Stimulated activated CD8-positive, alpha-beta memory T cell treated with anti-CD3 and anti-CD28 coated beads, Interleukin-15, amount 100 ng/mL, for 4 hours (primary cell): Measurements from ENCODE around the gene ACAA1.
A peak's percentile ranks its signal among the peaks of the same experiment; 100 is the strongest.

ENCODE experiments used
- DNase-seq, 2 donors: peaks; one replicate each; pipeline ENCODE4 v3.0.0-alpha.2; 2020; ENCODE audit warnings: low read depth in 2 of 2

ACAA1 gene

GRCh38 chr3:38118421-38119247 lies 18.3 kb downstream of the ACAA1 start:
- DNase-seq, result no peak

GRCh38 chr3:38117748-38118420 lies 19.0 kb downstream of the ACAA1 start:
- peak; percentile 28 to 61 for DNase-seq

GRCh38 chr3:38117163-38117716 lies 19.7 kb downstream of the ACAA1 start:
- no peak for DNase-seq

GRCh38 chr3:38116471-38117162 lies 20.3 kb downstream of the ACAA1 start:
- no peak for DNase-seq

- DNase-seq, result no peak
These were observed 21.1 kb downstream of the ACAA1 start for GRCh38 chr3:38115645-38116427.

- DNase-seq, result no peak
These were observed 21.9 kb downstream of the ACAA1 start for GRCh38 chr3:38114875-38115644.

- no peak for DNase-seq
These were observed 22.7 kb downstream of the ACAA1 start for GRCh38 chr3:38114052-38114874.

- DNase-seq, result no peak
These were observed 24.6 kb downstream of the ACAA1 start for GRCh38 chr3:38112378-38112761.

- no peak for DNase-seq
These were observed 25.1 kb downstream of the ACAA1 start for GRCh38 chr3:38111696-38112377.

GRCh38 chr3:38111201-38111600 lies 25.7 kb downstream of the ACAA1 start:
- DNase-seq, result no peak

GRCh38 chr3:38110314-38111050 lies 26.4 kb downstream of the ACAA1 start:
- DNase-seq, result no peak

GRCh38 chr3:38109580-38110313 lies 27.2 kb downstream of the ACAA1 start:
- no peak for DNase-seq

GRCh38 chr3:38108649-38109579 lies 28.0 kb downstream of the ACAA1 start:
- DNase-seq, result no peak

- no peak for DNase-seq
These were observed 28.8 kb downstream of the ACAA1 start for GRCh38 chr3:38107911-38108648.

GRCh38 chr3:38105525-38105924 lies 31.4 kb downstream of the ACAA1 start:
- DNase-seq, result no peak

- DNase-seq, result no peak
These were observed 34.5 kb downstream of the ACAA1 start for GRCh38 chr3:38102444-38102814.
